Large intestine (tissue), 3 donors: ENCODE measurements around the gene CCDC167. TPM values are rescaled to one million over a fixed set of nuclear protein-coding genes. Genes with fewer than 3 reads are reported as not detected.

ENCODE experiments used
- DNase-seq, 2 donors: peaks; one replicate each; pipeline versions ENCODE4 v3.0.0 to v3.0.0-alpha.2; 2013
- H3K27ac ChIP-seq: one replicate; pipeline ENCODE4 v1.5.1; 2013; ENCODE audit warnings: low read length
- H3K27me3 ChIP-seq: 2 replicates; pipeline ENCODE4 v1.6.1; 2013; ENCODE audit warnings: low read length; ENCODE audit not compliant: control insufficient read depth, insufficient read depth
- H3K36me3 ChIP-seq: 2 replicates; pipeline ENCODE4 v1.6.1; 2013; ENCODE audit warnings: low read length; ENCODE audit not compliant: control insufficient read depth, insufficient read depth
- H3K4me1 ChIP-seq: one replicate; pipeline ENCODE4 v1.6.1; 2013; ENCODE audit warnings: low read length; ENCODE audit not compliant: control insufficient read depth, insufficient read depth
- H3K4me3 ChIP-seq: one replicate; pipeline ENCODE4 v1.5.1; 2013; ENCODE audit warnings: low read length
- H3K9me3 ChIP-seq: one replicate; pipeline ENCODE4 v1.6.1; 2013; ENCODE audit warnings: mild to moderate bottlenecking, low read depth, low read length, moderate library complexity; ENCODE audit not compliant: control insufficient read depth
- WGBS: methylation state at CpG from one replicate; pipeline ENCODE4 v1.1.5; 2013; ENCODE audit warnings: low lambda C conversion rate; ENCODE audit not compliant: insufficient coverage; 5-methylcytosine and 5-hydroxymethylcytosine counted together
- polyA plus RNA-seq: library from polyadenylated mRNA; unstranded; fragments of 120-200 nt; gene quantifications from one replicate; pipeline ENCODE4 v1.2.1, GENCODE V29; 2013

Gene CCDC167
- polyA plus RNA-seq, 1 donor = 18.1 TPM

- no peak for DNase-seq
- Histone ChIP-seq H3K27me3 (peaks cover 23% of the 10 kb centered on the region), H3K9me3 (no peaks in the 10 kb centered on the region), H3K27ac (no peak overlapping the region), H3K4me1 (peaks cover 19% of the 10 kb centered on the region), H3K4me3 (no peak overlapping the region), H3K36me3 (no peaks in the 10 kb centered on the region)
- WGBS = no CpG with 5 or more reads among the region's 12 CpGs
Measured at GRCh38 chr6:37512400-37513011, 12.8 kb upstream of the CCDC167 start.

GRCh38 chr6:37511910-37512399 lies 12.3 kb upstream of the CCDC167 start:
- DNase-seq = no peak
- H3K27ac ChIP-seq = no peak overlapping the region
- H3K27me3 ChIP-seq = peaks cover 23% of the 10 kb centered on the region
- no peaks in the 10 kb centered on the region for H3K9me3 ChIP-seq
- H3K4me1 ChIP-seq = peaks cover 18% of the 10 kb centered on the region
- no CpG with 5 or more reads among the region's 16 CpGs for WGBS
- no peaks in the 10 kb centered on the region for H3K36me3 ChIP-seq
- no peak overlapping the region for H3K4me3 ChIP-seq

GRCh38 chr6:37511201-37511600 lies 11.5 kb upstream of the CCDC167 start:
- Histone ChIP-seq H3K27me3 (peaks cover 23% of the 10 kb centered on the region), H3K4me1 (peaks cover 10% of the 10 kb centered on the region), H3K36me3 (no peaks in the 10 kb centered on the region), H3K9me3 (no peaks in the 10 kb centered on the region), H3K27ac (no peak overlapping the region), H3K4me3 (no peak overlapping the region)
- no peak for DNase-seq
- no CpG with 5 or more reads among the region's 5 CpGs for WGBS

- Histone ChIP-seq H3K27me3 (peaks cover 13% of the 10 kb centered on the region), H3K9me3 (no peaks in the 10 kb centered on the region), H3K27ac (no peak overlapping the region), H3K4me1 (peaks cover 4% of the 10 kb centered on the region), H3K36me3 (no peaks in the 10 kb centered on the region), H3K4me3 (no peak overlapping the region)
- peak in 1 of 2 donors; percentile 28 for DNase-seq
- no CpG with 5 or more reads among the region's 4 CpGs for WGBS
Measured at GRCh38 chr6:37507690-37508421, 8.2 kb upstream of the CCDC167 start.

GRCh38 chr6:37507077-37507476 lies 7.4 kb upstream of the CCDC167 start:
- Histone ChIP-seq H3K27me3 (peaks cover 6% of the 10 kb centered on the region), H3K36me3 (no peaks in the 10 kb centered on the region), H3K4me3 (no peak overlapping the region), H3K9me3 (no peaks in the 10 kb centered on the region), H3K27ac (no peak overlapping the region), H3K4me1 (peaks cover 4% of the 10 kb centered on the region)
- 94% methylated on average over 2 of the region's 5 CpGs for WGBS
- DNase-seq = no peak

GRCh38 chr6:37506479-37506878 lies 6.8 kb upstream of the CCDC167 start:
- peaks cover 4% of the 10 kb centered on the region for H3K4me1 ChIP-seq
- DNase-seq = no peak
- H3K27ac ChIP-seq = no peak overlapping the region
- H3K4me3 ChIP-seq = no peak overlapping the region
- H3K9me3 ChIP-seq = no peaks in the 10 kb centered on the region
- no CpG with 5 or more reads among the region's 4 CpGs for WGBS
- H3K36me3 ChIP-seq = no peaks in the 10 kb centered on the region
- no peaks in the 10 kb centered on the region for H3K27me3 ChIP-seq

- DNase-seq = no peak
- H3K27ac ChIP-seq = no peak overlapping the region
- H3K9me3 ChIP-seq = no peaks in the 10 kb centered on the region
- WGBS = 83% methylated on average over 1 of the region's 2 CpGs
- no peaks in the 10 kb centered on the region for H3K27me3 ChIP-seq
- no peaks in the 10 kb centered on the region for H3K36me3 ChIP-seq
- peaks cover 4% of the 10 kb centered on the region for H3K4me1 ChIP-seq
- H3K4me3 ChIP-seq = no peak overlapping the region
Measured at GRCh38 chr6:37504024-37504423, 4.3 kb upstream of the CCDC167 start.

- no peak for DNase-seq
- Histone ChIP-seq H3K36me3 (no peaks in the 10 kb centered on the region), H3K4me3 (no peak overlapping the region), H3K4me1 (peaks cover 4% of the 10 kb centered on the region), H3K27ac (no peak overlapping the region), H3K9me3 (no peaks in the 10 kb centered on the region), H3K27me3 (no peaks in the 10 kb centered on the region)
- 80% methylated on average over 1 of the region's 7 CpGs for WGBS
Measured at GRCh38 chr6:37503309-37503965, 3.7 kb upstream of the CCDC167 start.

GRCh38 chr6:37502703-37503291 lies 3.1 kb upstream of the CCDC167 start:
- H3K9me3 ChIP-seq = no peaks in the 10 kb centered on the region
- H3K27ac ChIP-seq = no peak overlapping the region
- no peaks in the 10 kb centered on the region for H3K4me1 ChIP-seq
- no peaks in the 10 kb centered on the region for H3K27me3 ChIP-seq
- H3K36me3 ChIP-seq = no peaks in the 10 kb centered on the region
- no peak overlapping the region for H3K4me3 ChIP-seq
- WGBS = no CpG with 5 or more reads among the region's 7 CpGs
- no peak for DNase-seq
